HCT116 (cell line): Measurements from ENCODE around the gene NXT1. TPM values are rescaled to one million over a fixed set of nuclear protein-coding genes. Genes with fewer than 3 reads are reported as not detected.

Experiments used
- ATAC-seq: fragments of 200-7000 bp; cut with Tn5 transposase; 2 replicates; pipeline ENCODE4 v1.9.1; 2020; ENCODE audit warnings: mild to moderate bottlenecking, moderate library complexity
- BruUV-seq: library from RNA; stranded (reverse); fragments of 400-500 nt; replicated peaks from 2 replicates; lab custom pipeline; 2021; lab: Mats Ljungman, UMichigan
- CTCF ChIA-PET: fragments of 300-600 bp; sonication (Branson Sonifier 250); formaldehyde crosslinking; loops from one replicate; lab custom pipeline; 2021; ENCODE audit warnings: antibody characterized with exemption; lab: Charles Lee
- POLR2A ChIA-PET: fragments of 300-600, 350-600 bp; sonication (Branson Sonifier 250); formaldehyde crosslinking; loops from one replicate; lab custom pipeline; 2021; ENCODE audit warnings: antibody characterized with exemption; lab: Charles Lee
- RAD21 ChIA-PET, 2 experiments: fragments of 300-600 bp; sonication (Branson Sonifier 250); formaldehyde crosslinking; loops; one replicate each; lab custom pipeline; 2023; ENCODE audit warnings: low total read pairs in 2 of 2; ENCODE audit not compliant: uncharacterized antibody in 2 of 2, unreplicated experiment in 2 of 2, low non-redundant PET in 1 of 2; lab: Charles Lee
- DNase-seq: peaks from one replicate; pipeline ENCODE4 v3.0.0-alpha.2; 2010; ENCODE audit warnings: low read depth, low spot score
- H2AFZ ChIP-seq: fragments of 200-600 bp; shearing (Covaris generic), sonication (generic); 2 replicates; pipeline ENCODE4 v1.6.1; 2017; ENCODE audit warnings: low read depth, mixed run types, mixed read lengths, antibody characterized with exemption, low read length; ENCODE audit not compliant: poor library complexity, severe bottlenecking
- H3K27ac ChIP-seq: 2 replicates; pipeline ENCODE4 v1.5.1; 2012; ENCODE audit warnings: low read depth, low read length
- H3K27me3 ChIP-seq: fragments of 200-600 bp; sonication (generic); 2 replicates; pipeline ENCODE4 v1.6.1; 2016; ENCODE audit warnings: mixed run types, low read length, mixed read lengths; ENCODE audit not compliant: insufficient read depth
- H3K36me3 ChIP-seq, 2 experiments: fragments of 200-500 bp in 1 of 2; fragments of 200-600 bp in 1 of 2; sonication (Bioruptor generic) in 1 of 2; sonication (generic) in 1 of 2; 2 replicates each; pipeline versions ENCODE4 v1.5.1 to v1.6.1; 2014 to 2016; ENCODE audit warnings: low read length in 2 of 2, inconsistent platforms in 1 of 2, mixed read lengths in 1 of 2, mixed run types in 1 of 2; ENCODE audit not compliant: insufficient read depth in 2 of 2, control insufficient read depth in 1 of 2
- H3K4me1 ChIP-seq, 2 experiments: fragments of 200-600 bp in 1 of 2; sonication (generic) in 1 of 2; 2 replicates each; pipeline versions ENCODE4 v1.5.1 to v1.6.1; 2012 to 2017; ENCODE audit warnings: low read length in 2 of 2, inconsistent platforms in 1 of 2, mild to moderate bottlenecking in 1 of 2, mixed read lengths in 1 of 2, mixed run types in 1 of 2, moderate library complexity in 1 of 2; ENCODE audit not compliant: insufficient read depth in 2 of 2, control insufficient read depth in 1 of 2
- H3K4me2 ChIP-seq: fragments of 200-600 bp; sonication (generic); 2 replicates; pipeline ENCODE4 v1.6.1; 2017; ENCODE audit warnings: mixed run types, low read length, mixed read lengths
- H3K4me3 ChIP-seq, 2 experiments: fragments of 200-600 bp in 1 of 2; sonication (generic) in 1 of 2; replicated peaks in 1 of 2; 2 replicates each; pipeline ENCODE4 v1.5.1; 2011 to 2016; ENCODE audit warnings: low read length in 2 of 2, control low read depth in 1 of 2, low read depth in 1 of 2, mild to moderate bottlenecking in 1 of 2, mixed read lengths in 1 of 2, mixed run types in 1 of 2
- H3K79me2 ChIP-seq: fragments of 200-600 bp; sonication (generic); 2 replicates; pipeline ENCODE4 v1.6.1; 2017; ENCODE audit warnings: mild to moderate bottlenecking, mixed run types, low read length, moderate library complexity, mixed read lengths; ENCODE audit not compliant: insufficient read depth
- H3K9ac ChIP-seq: fragments of 200-600 bp; sonication (generic); 2 replicates; pipeline ENCODE4 v1.6.1; 2016; ENCODE audit warnings: low read length, mixed read lengths
- H3K9me2 ChIP-seq: fragments of 200-600 bp; sonication (generic), shearing (Covaris generic); 2 replicates; pipeline ENCODE4 v1.6.1; 2017; ENCODE audit warnings: mixed run types, mild to moderate bottlenecking, moderate library complexity; ENCODE audit not compliant: insufficient read depth
- H3K9me3 ChIP-seq, 2 experiments: fragments of 200-500 bp in 1 of 2; fragments of 200-600 bp in 1 of 2; sonication (Bioruptor generic) in 1 of 2; sonication (generic) in 1 of 2; 2 replicates each; pipeline ENCODE4 v1.6.1; 2014 to 2017; ENCODE audit warnings: low read length in 2 of 2, mixed read lengths in 2 of 2, inconsistent platforms in 1 of 2, low read depth in 1 of 2, mild to moderate bottlenecking in 1 of 2, mixed run types in 1 of 2, moderate library complexity in 1 of 2; ENCODE audit not compliant: control insufficient read depth in 1 of 2, insufficient read depth in 1 of 2
- H4K20me1 ChIP-seq: fragments of 200-600 bp; sonication (generic), shearing (Covaris generic); 2 replicates; pipeline ENCODE4 v1.6.1; 2017; ENCODE audit warnings: mixed run types, mild to moderate bottlenecking, moderate library complexity; ENCODE audit not compliant: insufficient read depth
- CBX3 ChIP-seq: IDR thresholded peaks from 2 replicates; pipeline ENCODE4 v1.6.1; 2012; ENCODE audit warnings: low read depth
- EGR1 ChIP-seq: IDR thresholded peaks from 2 replicates; pipeline ENCODE4 v1.6.1; 2012; ENCODE audit warnings: low read depth
- EZH2 ChIP-seq: fragments of 200-600 bp; sonication (generic); IDR thresholded peaks from 2 replicates; pipeline ENCODE4 v1.6.1; 2017; ENCODE audit warnings: antibody characterized with exemption, mixed run types
- EZH2phosphoT487 ChIP-seq: fragments of 200-600 bp; IDR thresholded peaks from 2 replicates; pipeline ENCODE4 v1.6.1; 2018; ENCODE audit warnings: antibody characterized with exemption, borderline replicate concordance
- POLR2A ChIP-seq: IDR thresholded peaks from 2 replicates; pipeline ENCODE4 v1.7.0; 2011; ENCODE audit warnings: borderline replicate concordance; ENCODE audit not compliant: insufficient read depth, insufficient read length; ENCODE audit errors: extremely low read depth
- POLR2AphosphoS5 ChIP-seq: IDR thresholded peaks from 2 replicates; pipeline ENCODE4 v1.6.1; 2011; ENCODE audit warnings: mild to moderate bottlenecking, low read depth, low read length, moderate library complexity
- RAD21 ChIP-seq: IDR thresholded peaks from 2 replicates; pipeline ENCODE4 v1.6.1; 2012; ENCODE audit warnings: low read depth, mild to moderate bottlenecking
- SIN3A ChIP-seq: IDR thresholded peaks from 2 replicates; pipeline ENCODE4 v1.6.1; 2012; ENCODE audit warnings: low read depth
- SP1 ChIP-seq: IDR thresholded peaks from 2 replicates; pipeline ENCODE4 v1.6.1; 2012; ENCODE audit warnings: low read depth
- SRF ChIP-seq: IDR thresholded peaks from 2 replicates; pipeline ENCODE4 v1.6.1; 2012; ENCODE audit warnings: low read depth
- YY1 ChIP-seq: IDR thresholded peaks from 2 replicates; pipeline ENCODE4 v1.6.1; 2011; ENCODE audit warnings: low read length, low read depth, moderate library complexity, mild to moderate bottlenecking; ENCODE audit not compliant: insufficient replicate concordance; ENCODE audit errors: extremely low read depth
- ZFX ChIP-seq: fragments of 450-650 bp; IDR thresholded peaks from 2 replicates; pipeline ENCODE4 v1.6.1; 2017
- intact Hi-C: fragments of 100-400 bp; cut with micrococcal nuclease; formaldehyde crosslinking; loops from 2 replicates; pipeline ENCODE4 v1.10.0; 2022
- total RNA-seq: library from RNA; stranded (reverse); gene quantifications from one replicate; pipeline ENCODE4 v1.2.1, GENCODE V29; 2021; ENCODE audit not compliant: unreplicated experiment

Gene NXT1
- total RNA-seq, 1 experiment from 2014 or later, result 29.9 TPM

DNA sequence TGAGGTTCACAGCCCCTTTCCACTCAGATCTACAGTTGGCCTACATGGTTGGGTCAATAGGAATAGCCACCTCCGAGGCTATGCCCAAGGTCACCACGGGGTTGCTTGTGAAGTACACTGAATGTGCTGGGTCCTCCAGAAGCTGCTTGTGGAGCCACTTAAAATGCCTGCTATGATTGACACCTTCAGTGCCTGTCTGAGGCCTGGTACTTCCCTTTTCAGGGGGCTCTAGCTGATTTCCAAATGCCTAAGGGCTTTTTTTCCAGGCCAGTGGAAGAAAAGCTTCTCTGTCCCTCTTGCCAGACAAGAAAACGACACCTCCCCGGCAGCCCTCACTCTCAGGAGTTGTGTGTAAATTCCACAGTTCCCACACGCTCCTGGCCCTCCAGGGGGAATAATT, 6.3 kb upstream of the NXT1 start:
- no peaks in the 10 kb centered on the region for H3K36me3 ChIP-seq
- CTCF ChIA-PET, result no interaction called here
- no peaks in the 10 kb centered on the region for H4K20me1 ChIP-seq
- H3K27me3 ChIP-seq, result peaks cover 18% of the 10 kb centered on the region; the same call in 1 of the 2 replicates
- TF ChIP-seq SP1 (no peak), POLR2AphosphoS5 (no peak)
- no peak overlapping the region for H3K9ac ChIP-seq
- H3K9me2 ChIP-seq, result no peaks in the 10 kb centered on the region
- no peak overlapping the region for H3K4me3 ChIP-seq
- DNase-seq (no peak), ATAC-seq (no peak)
- H3K9me3 ChIP-seq, result no peaks in the 10 kb centered on the region
- intact Hi-C loops, result loop anchor here (5.0 kb wide), 1 partner anchor 1007 kb away; no protein-coding TSS in a partner anchor
- no peak overlapping the region for H3K27ac ChIP-seq
- RAD21 ChIA-PET, result no interaction called here
- H3K79me2 ChIP-seq, result no peaks in the 10 kb centered on the region
- no peak overlapping the region for H3K4me2 ChIP-seq
- POLR2A ChIA-PET, result no interaction called here
- H2AFZ ChIP-seq, result no peak overlapping the region
- no TSS peak for BruUV-seq
- peaks cover 5 to 7% of the 10 kb centered on the region in 2 experiments for H3K4me1 ChIP-seq

DNA sequence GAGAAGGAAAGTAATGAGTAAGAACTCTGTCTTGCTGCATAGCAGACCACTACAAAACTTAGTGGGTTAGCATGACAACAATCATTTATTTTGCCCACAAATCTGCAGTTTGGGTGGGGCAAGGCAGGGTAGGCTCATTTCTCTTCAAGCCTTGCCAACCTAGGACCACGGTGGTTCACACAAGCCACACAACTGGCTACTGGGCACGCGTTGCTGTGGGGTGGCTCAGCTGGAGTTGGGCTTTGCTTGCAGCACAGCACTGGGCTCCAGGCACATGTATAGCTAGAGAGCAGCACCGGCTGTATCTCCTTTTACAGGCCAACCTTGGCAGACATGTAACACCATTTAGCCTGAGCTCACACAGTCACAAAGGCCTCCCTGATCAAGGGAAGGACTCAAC, 4.6 kb upstream of the NXT1 start:
- Histone ChIP-seq H3K4me2 (no peak overlapping the region), H3K9me3 (no peaks in the 10 kb centered on the region), H4K20me1 (no peaks in the 10 kb centered on the region), H3K4me3 (no peak overlapping the region), H3K79me2 (peaks cover 5% of the 10 kb centered on the region), H3K4me1 (peaks cover 8 to 15% of the 10 kb centered on the region in 2 experiments), H3K36me3 (no peaks in the 10 kb centered on the region), H2AFZ (no peak overlapping the region), H3K9ac (no peak overlapping the region), H3K27me3 (peaks cover 18% of the 10 kb centered on the region; the same call in 1 of the 2 replicates), H3K27ac (no peak overlapping the region), H3K9me2 (no peaks in the 10 kb centered on the region)
- TF ChIP-seq POLR2A, result no peak
- TF ChIP-seq EZH2, result no peak
- no peak for TF ChIP-seq SIN3A
- no peak for TF ChIP-seq SP1
- no peak for TF ChIP-seq EGR1
- no peak for TF ChIP-seq CBX3
- no peak for TF ChIP-seq YY1
- no peak for TF ChIP-seq RAD21
- TF ChIP-seq ZFX, result no peak
- TF ChIP-seq SRF, result no peak
- TF ChIP-seq EZH2phosphoT487, result no peak
- ChIA-PET RAD21 (no interaction called here), POLR2A (interaction anchor here (1.4 kb wide), 1 partner anchor 12 kb away, joined by 4 read pairs; no protein-coding TSS in a partner anchor), CTCF (no interaction called here)
- intact Hi-C loops, result no loop called here
- BruUV-seq, result no TSS peak
- ATAC-seq, result no peak
- no peak for DNase-seq
